Neural cell (in vitro differentiated cells): Measurements from ENCODE around the gene PDE6C. TPM values are rescaled to one million over a fixed set of nuclear protein-coding genes. Genes with fewer than 3 reads are reported as not detected.

Experiments
- H2AFZ ChIP-seq: fragments of 200-600, 300-800 bp; sonication (generic), shearing (Covaris generic); 2 replicates; pipeline ENCODE4 v1.6.0; 2014; ENCODE audit warnings: low read depth, mild to moderate bottlenecking, antibody characterized with exemption, low read length, moderate library complexity
- H3F3A ChIP-seq: fragments of 200-600 bp; shearing (Covaris generic); 2 replicates; pipeline ENCODE4 v1.6.1; 2016; ENCODE audit warnings: mild to moderate bottlenecking, moderate library complexity, mixed read lengths, antibody characterized with exemption, low read length; ENCODE audit not compliant: insufficient read depth, poor library complexity, severe bottlenecking
- H3K27ac ChIP-seq: fragments of 200-600, 300-800 bp; sonication (generic), shearing (Covaris generic); 2 replicates; pipeline ENCODE4 v1.5.1; 2014; ENCODE audit warnings: mild to moderate bottlenecking, low read length, moderate library complexity
- H3K27me3 ChIP-seq: fragments of 300-800, 200-600 bp; sonication (generic), shearing (Covaris generic); 2 replicates; pipeline ENCODE4 v1.6.0; 2014; ENCODE audit warnings: mild to moderate bottlenecking, low read depth, low read length, moderate library complexity; ENCODE audit not compliant: insufficient read depth
- H3K36me3 ChIP-seq: fragments of 300-800, 200-600 bp; sonication (generic), shearing (Covaris generic); 2 replicates; pipeline ENCODE4 v1.5.1; 2014; ENCODE audit warnings: mild to moderate bottlenecking, antibody characterized with exemption, low read length, moderate library complexity; ENCODE audit not compliant: insufficient read depth
- H3K4me2 ChIP-seq: fragments of 300-800, 200-600 bp; sonication (generic), shearing (Covaris generic); 2 replicates; pipeline ENCODE4 v1.6.0; 2014; ENCODE audit warnings: mild to moderate bottlenecking, low read length
- H3K4me3 ChIP-seq: fragments of 300-800, 200-600 bp; sonication (generic), shearing (Covaris generic); 2 replicates; pipeline ENCODE4 v1.5.1; 2014; ENCODE audit warnings: mild to moderate bottlenecking, low read length, moderate library complexity
- H3K79me2 ChIP-seq: fragments of 200-600 bp; shearing (Covaris generic); replicated peaks from 2 replicates; pipeline ENCODE4 v1.6.0; 2014; ENCODE audit warnings: mild to moderate bottlenecking, low read length, moderate library complexity; ENCODE audit not compliant: insufficient read depth
- H3K9ac ChIP-seq: fragments of 300-800, 200-600 bp; sonication (generic), shearing (Covaris generic); 2 replicates; pipeline ENCODE4 v1.6.1; 2016; ENCODE audit warnings: mild to moderate bottlenecking, low read length, mixed read lengths
- H3K9me2 ChIP-seq: fragments of 200-600 bp; shearing (Covaris generic); 2 replicates; pipeline ENCODE4 v1.6.1; 2016; ENCODE audit warnings: mild to moderate bottlenecking, low read length, mixed read lengths; ENCODE audit not compliant: insufficient read depth
- H3K9me3 ChIP-seq: fragments of 200-600, 300-800 bp; sonication (generic), shearing (Covaris generic); 2 replicates; pipeline ENCODE4 v1.6.1; 2016; ENCODE audit warnings: mild to moderate bottlenecking, mixed run types, low read length, moderate library complexity, mixed read lengths
- H4K20me1 ChIP-seq: fragments of 200-600 bp; shearing (Covaris generic); 2 replicates; pipeline ENCODE4 v1.6.1; 2016; ENCODE audit warnings: mild to moderate bottlenecking, mixed run types; ENCODE audit not compliant: insufficient read depth
- EP300 ChIP-seq: fragments of 450-650 bp; conservative IDR thresholded peaks from 2 replicates; pipeline ENCODE4 v1.6.1; 2014; ENCODE audit warnings: antibody characterized with exemption, mild to moderate bottlenecking, moderate library complexity; ENCODE audit not compliant: poor library complexity, severe bottlenecking
- EZH2 ChIP-seq: fragments of 200-600, 300-800 bp; shearing (Covaris generic), sonication (generic); IDR thresholded peaks from 2 replicates; pipeline ENCODE4 v1.6.1; 2014; ENCODE audit warnings: antibody characterized with exemption, low read length, borderline replicate concordance, mild to moderate bottlenecking; ENCODE audit not compliant: insufficient read depth, poor library complexity, severe bottlenecking
- MXI1 ChIP-seq: fragments of 450-650 bp; conservative IDR thresholded peaks from 2 replicates; pipeline ENCODE4 v1.6.1; 2014; ENCODE audit warnings: antibody characterized with exemption, mild to moderate bottlenecking; ENCODE audit not compliant: poor library complexity, severe bottlenecking
- POLR2AphosphoS5 ChIP-seq: IDR thresholded peaks from 2 replicates; pipeline ENCODE4 v1.6.1; 2012
- RAD21 ChIP-seq: fragments of 450-650 bp; conservative IDR thresholded peaks from 2 replicates; pipeline ENCODE4 v1.6.1; 2014; ENCODE audit warnings: antibody characterized with exemption, mild to moderate bottlenecking, moderate library complexity
- SMC3 ChIP-seq: fragments of 450-650 bp; conservative IDR thresholded peaks from 2 replicates; pipeline ENCODE4 v1.6.1; 2014; ENCODE audit warnings: antibody characterized with exemption, mild to moderate bottlenecking, moderate library complexity; ENCODE audit not compliant: poor library complexity
- TAF1 ChIP-seq: IDR thresholded peaks from 2 replicates; pipeline ENCODE4 v1.6.1; 2012; ENCODE audit warnings: low read depth
- polyA plus RNA-seq: library from polyadenylated mRNA; depleted of rRNA; stranded (reverse); fragments of >200 nt; gene quantifications from 2 replicates; pipeline ENCODE4 v1.2.3, GENCODE V29; 2014
- TF ChIP-seq, protein P1 (sequence below): fragments of 450-650 bp; IDR thresholded peaks from 2 replicates; pipeline ENCODE4 v1.5.1; 2014; ENCODE audit warnings: antibody characterized with exemption, mild to moderate bottlenecking, moderate library complexity; ENCODE audit not compliant: poor library complexity, severe bottlenecking
- TF ChIP-seq, protein P2 (sequence below): IDR thresholded peaks from 2 replicates; pipeline ENCODE4 v1.6.1; 2012; ENCODE audit warnings: borderline replicate concordance

PDE6C gene
- polyA plus RNA-seq, 1 donor from 2014 or later = not detected

DNA sequence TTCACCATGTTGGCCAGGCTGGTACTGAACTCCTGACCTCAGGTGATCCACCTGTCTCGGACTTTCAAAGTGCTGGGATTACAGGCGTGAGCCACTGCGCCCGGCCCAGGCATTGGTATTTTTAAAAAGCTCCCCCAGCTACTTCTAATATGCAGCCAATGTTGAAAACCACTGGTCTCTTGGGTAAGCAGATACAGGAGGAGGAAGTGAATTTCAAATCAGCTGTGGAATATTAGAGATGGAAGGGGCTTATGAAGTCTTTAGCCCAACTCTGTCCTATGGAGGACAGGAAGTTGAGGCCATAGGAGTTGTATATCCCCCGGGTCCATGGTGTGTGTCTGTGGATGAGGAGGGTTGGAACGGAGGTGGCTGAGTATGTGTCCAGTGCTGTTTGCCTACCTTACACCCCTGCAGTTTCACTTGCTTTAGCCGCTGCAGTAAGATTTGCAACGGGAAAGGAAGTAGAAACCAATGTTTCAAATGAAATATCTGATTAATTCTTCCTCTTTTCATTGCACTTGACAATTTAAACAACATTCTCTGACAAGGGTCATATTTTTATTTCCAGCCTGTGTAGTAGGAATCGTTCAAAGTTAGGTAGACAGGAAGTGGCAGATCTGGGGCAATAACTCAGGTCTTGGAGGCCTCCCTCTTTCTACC is 3.4 kb downstream of the PDE6C start:
- TF ChIP-seq MXI1 (no peak), POLR2AphosphoS5 (no peak), SMC3 (no peak), TAF1 (no peak), EP300 (no peak), RAD21 (no peak), EZH2 (no peak)
- TF ChIP-seq, protein P1, sequence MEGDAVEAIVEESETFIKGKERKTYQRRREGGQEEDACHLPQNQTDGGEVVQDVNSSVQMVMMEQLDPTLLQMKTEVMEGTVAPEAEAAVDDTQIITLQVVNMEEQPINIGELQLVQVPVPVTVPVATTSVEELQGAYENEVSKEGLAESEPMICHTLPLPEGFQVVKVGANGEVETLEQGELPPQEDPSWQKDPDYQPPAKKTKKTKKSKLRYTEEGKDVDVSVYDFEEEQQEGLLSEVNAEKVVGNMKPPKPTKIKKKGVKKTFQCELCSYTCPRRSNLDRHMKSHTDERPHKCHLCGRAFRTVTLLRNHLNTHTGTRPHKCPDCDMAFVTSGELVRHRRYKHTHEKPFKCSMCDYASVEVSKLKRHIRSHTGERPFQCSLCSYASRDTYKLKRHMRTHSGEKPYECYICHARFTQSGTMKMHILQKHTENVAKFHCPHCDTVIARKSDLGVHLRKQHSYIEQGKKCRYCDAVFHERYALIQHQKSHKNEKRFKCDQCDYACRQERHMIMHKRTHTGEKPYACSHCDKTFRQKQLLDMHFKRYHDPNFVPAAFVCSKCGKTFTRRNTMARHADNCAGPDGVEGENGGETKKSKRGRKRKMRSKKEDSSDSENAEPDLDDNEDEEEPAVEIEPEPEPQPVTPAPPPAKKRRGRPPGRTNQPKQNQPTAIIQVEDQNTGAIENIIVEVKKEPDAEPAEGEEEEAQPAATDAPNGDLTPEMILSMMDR = no peak
- TF ChIP-seq, protein P2, sequence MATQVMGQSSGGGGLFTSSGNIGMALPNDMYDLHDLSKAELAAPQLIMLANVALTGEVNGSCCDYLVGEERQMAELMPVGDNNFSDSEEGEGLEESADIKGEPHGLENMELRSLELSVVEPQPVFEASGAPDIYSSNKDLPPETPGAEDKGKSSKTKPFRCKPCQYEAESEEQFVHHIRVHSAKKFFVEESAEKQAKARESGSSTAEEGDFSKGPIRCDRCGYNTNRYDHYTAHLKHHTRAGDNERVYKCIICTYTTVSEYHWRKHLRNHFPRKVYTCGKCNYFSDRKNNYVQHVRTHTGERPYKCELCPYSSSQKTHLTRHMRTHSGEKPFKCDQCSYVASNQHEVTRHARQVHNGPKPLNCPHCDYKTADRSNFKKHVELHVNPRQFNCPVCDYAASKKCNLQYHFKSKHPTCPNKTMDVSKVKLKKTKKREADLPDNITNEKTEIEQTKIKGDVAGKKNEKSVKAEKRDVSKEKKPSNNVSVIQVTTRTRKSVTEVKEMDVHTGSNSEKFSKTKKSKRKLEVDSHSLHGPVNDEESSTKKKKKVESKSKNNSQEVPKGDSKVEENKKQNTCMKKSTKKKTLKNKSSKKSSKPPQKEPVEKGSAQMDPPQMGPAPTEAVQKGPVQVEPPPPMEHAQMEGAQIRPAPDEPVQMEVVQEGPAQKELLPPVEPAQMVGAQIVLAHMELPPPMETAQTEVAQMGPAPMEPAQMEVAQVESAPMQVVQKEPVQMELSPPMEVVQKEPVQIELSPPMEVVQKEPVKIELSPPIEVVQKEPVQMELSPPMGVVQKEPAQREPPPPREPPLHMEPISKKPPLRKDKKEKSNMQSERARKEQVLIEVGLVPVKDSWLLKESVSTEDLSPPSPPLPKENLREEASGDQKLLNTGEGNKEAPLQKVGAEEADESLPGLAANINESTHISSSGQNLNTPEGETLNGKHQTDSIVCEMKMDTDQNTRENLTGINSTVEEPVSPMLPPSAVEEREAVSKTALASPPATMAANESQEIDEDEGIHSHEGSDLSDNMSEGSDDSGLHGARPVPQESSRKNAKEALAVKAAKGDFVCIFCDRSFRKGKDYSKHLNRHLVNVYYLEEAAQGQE = no peak
- no peaks in the 10 kb centered on the region for H3K79me2 ChIP-seq
- H3K4me2 ChIP-seq = no peak overlapping the region
- no peaks in the 10 kb centered on the region for H3K9me2 ChIP-seq
- no peak overlapping the region for H3K9ac ChIP-seq
- H3K9me3 ChIP-seq = no peaks in the 10 kb centered on the region
- no peaks in the 10 kb centered on the region for H4K20me1 ChIP-seq
- no peaks in the 10 kb centered on the region for H3K27me3 ChIP-seq
- H2AFZ ChIP-seq = no peak overlapping the region
- no peak overlapping the region for H3K4me3 ChIP-seq
- no peaks in the 10 kb centered on the region for H3F3A ChIP-seq
- H3K27ac ChIP-seq = no peak overlapping the region
- H3K36me3 ChIP-seq = no peaks in the 10 kb centered on the region

DNA sequence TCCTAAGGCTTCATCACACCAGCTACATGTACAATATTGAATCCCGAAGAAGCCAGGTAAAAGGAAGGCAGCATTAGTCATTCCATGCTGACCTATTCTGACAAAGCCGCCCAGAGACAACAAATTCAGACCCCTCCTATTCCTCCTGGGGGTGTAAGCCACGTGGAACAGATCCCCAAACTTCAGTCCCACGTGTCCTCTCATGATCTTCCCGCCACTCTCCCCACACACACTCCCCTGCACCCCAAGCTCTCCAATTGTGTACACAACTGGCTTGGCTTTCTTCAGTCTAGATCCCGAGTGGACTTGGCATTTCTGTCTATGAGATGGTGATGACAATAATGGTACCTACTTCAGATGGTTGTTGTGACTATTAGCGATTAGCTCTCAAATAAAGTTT is 8.6 kb downstream of the PDE6C start:
- H3K4me2 ChIP-seq = no peak overlapping the region
- H3K9ac ChIP-seq = no peak overlapping the region
- H2AFZ ChIP-seq = no peak overlapping the region
- H3K4me3 ChIP-seq = no peak overlapping the region
- H3K9me2 ChIP-seq = no peaks in the 10 kb centered on the region
- no peaks in the 10 kb centered on the region for H3K27me3 ChIP-seq
- H3F3A ChIP-seq = no peaks in the 10 kb centered on the region
- H4K20me1 ChIP-seq = no peaks in the 10 kb centered on the region
- no peak overlapping the region for H3K27ac ChIP-seq
- H3K9me3 ChIP-seq = no peaks in the 10 kb centered on the region
- H3K36me3 ChIP-seq = no peaks in the 10 kb centered on the region
- TF ChIP-seq SMC3 (no peak), MXI1 (no peak), TAF1 (no peak), EZH2 (no peak), EP300 (no peak), POLR2AphosphoS5 (no peak), RAD21 (no peak)
- TF ChIP-seq, protein P2 = no peak
- TF ChIP-seq, protein P1 = no peak
- no peaks in the 10 kb centered on the region for H3K79me2 ChIP-seq
